HG03066 (cell line): ENCODE data around the gene PALB2.
"Not testable (repeated sequence)": the region's sequence is repeated elsewhere in the genome, so short reads cannot be mapped to it uniquely, and the experiment has no call there.

Source experiments
- ATAC-seq: cut with Tn5 transposase; IDR thresholded peaks from one replicate; pipeline ENCODE4 v1.9.1; 2021; ENCODE audit warnings: low read depth; ENCODE audit not compliant: unreplicated experiment

PALB2 gene

GRCh38 chr16:23584186-23585076 is 56.7 kb downstream of the PALB2 start:
- no peak for ATAC-seq

GRCh38 chr16:23583271-23583670 is 57.8 kb downstream of the PALB2 start:
- not testable (repeated sequence) for ATAC-seq

GRCh38 chr16:23581764-23582163 is 59.3 kb downstream of the PALB2 start:
- ATAC-seq: no peak

- ATAC-seq: no peak
These were observed 60.7 kb downstream of the PALB2 start for GRCh38 chr16:23580391-23580790.

- ATAC-seq: no peak
These were observed 61.7 kb downstream of the PALB2 start for GRCh38 chr16:23579371-23579770.

- ATAC-seq: no peak
These were observed 62.8 kb downstream of the PALB2 start for GRCh38 chr16:23578101-23578830.

GRCh38 chr16:23577493-23577892 is 63.6 kb downstream of the PALB2 start:
- no peak for ATAC-seq

GRCh38 chr16:23575834-23576233 is 65.3 kb downstream of the PALB2 start:
- no peak for ATAC-seq

- no peak for ATAC-seq
These were observed 67.3 kb downstream of the PALB2 start for GRCh38 chr16:23573817-23574216.

GRCh38 chr16:23572394-23572793 is 68.7 kb downstream of the PALB2 start:
- no peak for ATAC-seq

- no peak for ATAC-seq
These were observed 69.2 kb downstream of the PALB2 start for GRCh38 chr16:23571895-23572294.

- no peak for ATAC-seq
These were observed 70.0 kb downstream of the PALB2 start for GRCh38 chr16:23570992-23571632.

GRCh38 chr16:23567602-23568001 is 73.5 kb downstream of the PALB2 start:
- no peak for ATAC-seq

- no peak for ATAC-seq
These were observed 74.4 kb downstream of the PALB2 start for GRCh38 chr16:23566724-23567123.

GRCh38 chr16:23564575-23565363 is 76.3 kb downstream of the PALB2 start:
- no peak for ATAC-seq

- ATAC-seq: no peak
These were observed 77.9 kb downstream of the PALB2 start for GRCh38 chr16:23563186-23563585.

- no peak for ATAC-seq
These were observed 78.6 kb downstream of the PALB2 start for GRCh38 chr16:23562505-23562904.

GRCh38 chr16:23561586-23561985 is 79.5 kb downstream of the PALB2 start:
- no peak for ATAC-seq

GRCh38 chr16:23557779-23558702 is 83.1 kb downstream of the PALB2 start:
- no peak for ATAC-seq
